Mesenchymal stem cell (in vitro differentiated cells and primary cell): Measurements from ENCODE around the gene KYNU.
"Not testable (repeated sequence)": the region's sequence is repeated elsewhere in the genome, so short reads cannot be mapped to it uniquely, and the experiment has no call there.

Experiments
- DNase-seq: peaks from one replicate; pipeline ENCODE4 v3.0.0-alpha.2; 2013
- H2AFZ ChIP-seq: one replicate; pipeline ENCODE4 v1.6.1; 2013; ENCODE audit warnings: low read depth, mild to moderate bottlenecking, control low read depth, inconsistent platforms, low read length, moderate library complexity
- H2AK5ac ChIP-seq: 2 replicates; pipeline ENCODE4 v1.6.1; 2013; ENCODE audit warnings: low read length, moderate library complexity, mild to moderate bottlenecking, inconsistent platforms; ENCODE audit not compliant: severe bottlenecking
- H2BK120ac ChIP-seq: one replicate; pipeline ENCODE4 v1.6.1; 2013; ENCODE audit warnings: low read depth, mild to moderate bottlenecking, inconsistent platforms, low read length, moderate library complexity
- H2BK12ac ChIP-seq, 2 experiments: one replicate each; pipeline ENCODE4 v1.6.1; 2013; ENCODE audit warnings: inconsistent platforms in 2 of 2, low read length in 2 of 2, mild to moderate bottlenecking in 2 of 2, moderate library complexity in 2 of 2, control low read depth in 1 of 2
- H2BK15ac ChIP-seq: one replicate; pipeline ENCODE4 v1.6.1; 2013; ENCODE audit warnings: mild to moderate bottlenecking, low read depth, inconsistent platforms; ENCODE audit not compliant: poor library complexity, severe bottlenecking
- H2BK5ac ChIP-seq: 2 replicates; pipeline ENCODE4 v1.6.1; 2013; ENCODE audit warnings: low read depth, mild to moderate bottlenecking, low read length, control low read depth, inconsistent platforms; ENCODE audit not compliant: poor library complexity, severe bottlenecking
- H3K14ac ChIP-seq, 2 experiments: one replicate each; pipeline ENCODE4 v1.6.1; 2013; ENCODE audit warnings: inconsistent platforms in 2 of 2, low read length in 2 of 2, control low read depth in 1 of 2, mild to moderate bottlenecking in 1 of 2, moderate library complexity in 1 of 2
- H3K18ac ChIP-seq, 2 experiments: one replicate each; pipeline ENCODE4 v1.6.1; 2013; ENCODE audit warnings: inconsistent platforms in 2 of 2, low read length in 2 of 2, control low read depth in 1 of 2, low read depth in 1 of 2, mild to moderate bottlenecking in 1 of 2
- H3K23ac ChIP-seq, 2 experiments: one replicate each; pipeline ENCODE4 v1.6.1; 2013; ENCODE audit warnings: inconsistent platforms in 2 of 2, low read length in 2 of 2, mild to moderate bottlenecking in 2 of 2, moderate library complexity in 2 of 2, control low read depth in 1 of 2
- H3K27ac ChIP-seq: 2 replicates; pipeline ENCODE4 v1.5.1; 2013; ENCODE audit warnings: mild to moderate bottlenecking, moderate library complexity, low read length, control low read depth, inconsistent platforms; ENCODE audit not compliant: poor library complexity, severe bottlenecking
- H3K27me3 ChIP-seq, 2 experiments: 2 replicates each; pipeline versions ENCODE4 v1.6.1 to v1.7.0; 2013; ENCODE audit warnings: low read length in 2 of 2, mild to moderate bottlenecking in 2 of 2, moderate library complexity in 2 of 2, control low read depth in 1 of 2, inconsistent platforms in 1 of 2; ENCODE audit not compliant: control insufficient read depth in 1 of 2, insufficient read depth in 1 of 2
- H3K36me3 ChIP-seq, 2 experiments: 2 replicates each; pipeline versions ENCODE4 v1.6.1 to v1.7.0; 2013; ENCODE audit warnings: low read length in 2 of 2, control low read depth in 1 of 2, inconsistent platforms in 1 of 2, low read depth in 1 of 2, mild to moderate bottlenecking in 1 of 2; ENCODE audit not compliant: insufficient read depth in 2 of 2, control insufficient read depth in 1 of 2
- H3K4ac ChIP-seq, 2 experiments: one replicate each; pipeline ENCODE4 v1.6.1; 2013; ENCODE audit warnings: inconsistent platforms in 2 of 2, low read length in 2 of 2, mild to moderate bottlenecking in 2 of 2, moderate library complexity in 2 of 2, control low read depth in 1 of 2, low read depth in 1 of 2
- H3K4me1 ChIP-seq: 2 replicates; pipeline ENCODE4 v1.6.1; 2013; ENCODE audit warnings: low read depth, low read length, control low read depth; ENCODE audit not compliant: control insufficient read depth, insufficient read depth
- H3K4me2 ChIP-seq: 2 replicates; pipeline ENCODE4 v1.6.1; 2013; ENCODE audit warnings: low read length, mild to moderate bottlenecking, inconsistent platforms; ENCODE audit not compliant: poor library complexity, severe bottlenecking
- H3K4me3 ChIP-seq, 2 experiments: 2 replicates each; pipeline versions ENCODE4 v1.5.1 to v1.7.0; 2013; ENCODE audit warnings: low read length in 2 of 2, mild to moderate bottlenecking in 2 of 2, control low read depth in 1 of 2, low read depth in 1 of 2; ENCODE audit not compliant: insufficient read depth in 1 of 2
- H3K79me1 ChIP-seq: replicated peaks from 2 replicates; pipeline ENCODE4 v1.6.1; 2013; ENCODE audit warnings: mild to moderate bottlenecking, control low read depth, low read length, inconsistent platforms; ENCODE audit not compliant: poor library complexity, severe bottlenecking
- H3K9ac ChIP-seq: 2 replicates; pipeline ENCODE4 v1.7.0; 2013; ENCODE audit warnings: mild to moderate bottlenecking, low read length, moderate library complexity
- H3K9me3 ChIP-seq: 2 replicates; pipeline ENCODE4 v1.7.0; 2013; ENCODE audit warnings: mild to moderate bottlenecking, low read length; ENCODE audit not compliant: control insufficient read depth
- H4K8ac ChIP-seq: one replicate; pipeline ENCODE4 v1.6.1; 2013; ENCODE audit warnings: inconsistent platforms, mild to moderate bottlenecking, low read length, moderate library complexity
- H4K91ac ChIP-seq: one replicate; pipeline ENCODE4 v1.6.1; 2013; ENCODE audit warnings: mild to moderate bottlenecking, low read length, inconsistent platforms
- WGBS: methylation state at CpG from one replicate; pipeline ENCODE4 v1.1.7; 2013; ENCODE audit warnings: mixed read lengths; 5-methylcytosine and 5-hydroxymethylcytosine counted together

The KYNU gene

GRCh38 chr2:143085125-143085784, 207.8 kb downstream of the KYNU start:
- H3K36me3 ChIP-seq, result no peaks in the 10 kb centered on the region
- 100% methylated on average over 1 of the region's 1 CpG for WGBS
- no peak overlapping the region for H4K8ac ChIP-seq
- H2BK5ac ChIP-seq, result no peak overlapping the region
- H2AK5ac ChIP-seq, result no peak overlapping the region
- H4K91ac ChIP-seq, result no peak overlapping the region
- H3K4me2 ChIP-seq, result no peak overlapping the region
- no peaks in the 10 kb centered on the region for H3K79me1 ChIP-seq
- no peak overlapping the region for H3K4ac ChIP-seq
- H3K4me1 ChIP-seq, result peaks cover 2% of the 10 kb centered on the region
- no peak for DNase-seq
- no peak overlapping the region for H3K9ac ChIP-seq
- no peaks in the 10 kb centered on the region for H3K27me3 ChIP-seq
- no peak overlapping the region for H3K18ac ChIP-seq
- no peak overlapping the region for H3K4me3 ChIP-seq
- H2AFZ ChIP-seq, result no peak overlapping the region
- no peak overlapping the region for H3K27ac ChIP-seq
- no peak overlapping the region for H2BK120ac ChIP-seq
- H3K14ac ChIP-seq, result no peak overlapping the region
- no peak overlapping the region for H3K23ac ChIP-seq
- no peak overlapping the region for H2BK12ac ChIP-seq
- no peaks in the 10 kb centered on the region for H3K9me3 ChIP-seq
- no peak overlapping the region for H2BK15ac ChIP-seq

GRCh38 chr2:143087033-143087432, 209.6 kb downstream of the KYNU start:
- no peak for DNase-seq
- Histone ChIP-seq H2BK120ac (no peak overlapping the region), H3K27me3 (no peaks in the 10 kb centered on the region), H3K4me1 (peaks cover 2% of the 10 kb centered on the region), H2AK5ac (no peak overlapping the region), H4K91ac (no peak overlapping the region), H3K18ac (no peak overlapping the region), H3K4me3 (no peak overlapping the region), H4K8ac (no peak overlapping the region), H3K23ac (no peak overlapping the region), H3K9me3 (no peaks in the 10 kb centered on the region), H2BK5ac (no peak overlapping the region), H3K36me3 (no peaks in the 10 kb centered on the region), H3K14ac (no peak overlapping the region), H2AFZ (no peak overlapping the region), H2BK12ac (no peak overlapping the region), H3K9ac (no peak overlapping the region), H3K79me1 (no peaks in the 10 kb centered on the region), H3K4ac (no peak overlapping the region), H3K4me2 (no peak overlapping the region), H3K27ac (no peak overlapping the region), H2BK15ac (no peak overlapping the region)
- whole genome bisulfite sequencing, result no CpG with 5 or more reads among the region's 1 CpG

- no peak overlapping the region for H3K18ac ChIP-seq
- no peak overlapping the region for H3K27ac ChIP-seq
- no CpG with 5 or more reads among the region's 4 CpGs for WGBS
- H2BK5ac ChIP-seq, result no peak overlapping the region
- H3K27me3 ChIP-seq, result no peaks in the 10 kb centered on the region
- H3K4me3 ChIP-seq, result no peak overlapping the region
- no peak overlapping the region for H2AFZ ChIP-seq
- no peak overlapping the region for H2BK12ac ChIP-seq
- no peak overlapping the region for H4K8ac ChIP-seq
- H3K23ac ChIP-seq, result no peak overlapping the region
- H3K9ac ChIP-seq, result no peak overlapping the region
- H3K36me3 ChIP-seq, result no peaks in the 10 kb centered on the region
- no peaks in the 10 kb centered on the region for H3K9me3 ChIP-seq
- H2BK120ac ChIP-seq, result no peak overlapping the region
- no peak overlapping the region for H3K4me2 ChIP-seq
- H3K79me1 ChIP-seq, result no peaks in the 10 kb centered on the region
- H2AK5ac ChIP-seq, result no peak overlapping the region
- H4K91ac ChIP-seq, result no peak overlapping the region
- no peak overlapping the region for H3K4ac ChIP-seq
- H2BK15ac ChIP-seq, result no peak overlapping the region
- no peak for DNase-seq
- H3K14ac ChIP-seq, result no peak overlapping the region
- H3K4me1 ChIP-seq, result no peaks in the 10 kb centered on the region
Measured at GRCh38 chr2:143088388-143088787, 210.9 kb downstream of the KYNU start.

GRCh38 chr2:143089520-143089919, 212.1 kb downstream of the KYNU start:
- WGBS, result 99% methylated on average over 11 of the region's 12 CpGs
- not testable (repeated sequence) for H3K9ac ChIP-seq, H3K18ac ChIP-seq, H2BK15ac ChIP-seq, H3K27me3 ChIP-seq, H2BK5ac ChIP-seq, H3K23ac ChIP-seq, H4K91ac ChIP-seq, H3K4ac ChIP-seq, H4K8ac ChIP-seq, H3K4me1 ChIP-seq, H3K27ac ChIP-seq, H3K4me3 ChIP-seq, H3K4me2 ChIP-seq, H2BK120ac ChIP-seq, H2AK5ac ChIP-seq, H3K36me3 ChIP-seq, H2AFZ ChIP-seq, DNase-seq, H3K14ac ChIP-seq, H3K9me3 ChIP-seq, H3K79me1 ChIP-seq, H2BK12ac ChIP-seq
